Measurements from ENCODE around the gene REV1.

DNA sequence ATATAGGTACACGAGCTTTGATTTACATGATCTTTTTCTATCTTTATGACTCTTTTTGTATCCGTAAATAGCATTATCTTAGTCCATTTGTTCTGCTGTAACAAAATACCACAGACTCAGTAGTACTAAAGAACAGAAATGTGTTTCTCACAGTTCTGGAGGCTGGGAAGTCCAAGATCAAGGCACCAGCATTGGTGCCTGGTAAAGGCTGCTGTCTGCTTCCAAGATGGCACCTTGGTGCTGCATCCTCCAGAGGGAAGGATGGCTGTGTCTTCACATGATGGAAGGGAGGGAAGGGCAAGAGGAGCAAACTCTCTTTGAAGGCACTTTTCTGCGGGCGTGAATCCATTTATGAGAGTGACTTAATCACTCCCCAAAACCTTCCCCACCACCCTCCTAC lies 116.7 kb downstream of the REV1 start:
- TF ChIP-seq, protein P1, sequence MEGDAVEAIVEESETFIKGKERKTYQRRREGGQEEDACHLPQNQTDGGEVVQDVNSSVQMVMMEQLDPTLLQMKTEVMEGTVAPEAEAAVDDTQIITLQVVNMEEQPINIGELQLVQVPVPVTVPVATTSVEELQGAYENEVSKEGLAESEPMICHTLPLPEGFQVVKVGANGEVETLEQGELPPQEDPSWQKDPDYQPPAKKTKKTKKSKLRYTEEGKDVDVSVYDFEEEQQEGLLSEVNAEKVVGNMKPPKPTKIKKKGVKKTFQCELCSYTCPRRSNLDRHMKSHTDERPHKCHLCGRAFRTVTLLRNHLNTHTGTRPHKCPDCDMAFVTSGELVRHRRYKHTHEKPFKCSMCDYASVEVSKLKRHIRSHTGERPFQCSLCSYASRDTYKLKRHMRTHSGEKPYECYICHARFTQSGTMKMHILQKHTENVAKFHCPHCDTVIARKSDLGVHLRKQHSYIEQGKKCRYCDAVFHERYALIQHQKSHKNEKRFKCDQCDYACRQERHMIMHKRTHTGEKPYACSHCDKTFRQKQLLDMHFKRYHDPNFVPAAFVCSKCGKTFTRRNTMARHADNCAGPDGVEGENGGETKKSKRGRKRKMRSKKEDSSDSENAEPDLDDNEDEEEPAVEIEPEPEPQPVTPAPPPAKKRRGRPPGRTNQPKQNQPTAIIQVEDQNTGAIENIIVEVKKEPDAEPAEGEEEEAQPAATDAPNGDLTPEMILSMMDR (conservative IDR thresholded peaks at IDR 0.05; ENCODE audit: low read length) = no peak
- no peak for TF ChIP-seq EZH2phosphoT487 (IDR thresholded peaks at IDR 0.05; ENCODE audit: borderline replicate concordance, low read depth, low read length)
